Dedifferentiated amniotic fluid mesenchymal stem cell (primary cell): ENCODE measurements around the gene C1orf21.
A peak's percentile ranks its signal among the peaks of the same experiment; 100 is the strongest.
"Not testable (repeated sequence)": the region's sequence is repeated elsewhere in the genome, so short reads cannot be mapped to it uniquely, and the experiment has no call there.

ENCODE experiments used
- DNase-seq: peaks from one replicate; pipeline ENCODE4 v3.0.0-alpha.2; 2016; ENCODE audit errors: extremely low spot score

Gene C1orf21

DNA sequence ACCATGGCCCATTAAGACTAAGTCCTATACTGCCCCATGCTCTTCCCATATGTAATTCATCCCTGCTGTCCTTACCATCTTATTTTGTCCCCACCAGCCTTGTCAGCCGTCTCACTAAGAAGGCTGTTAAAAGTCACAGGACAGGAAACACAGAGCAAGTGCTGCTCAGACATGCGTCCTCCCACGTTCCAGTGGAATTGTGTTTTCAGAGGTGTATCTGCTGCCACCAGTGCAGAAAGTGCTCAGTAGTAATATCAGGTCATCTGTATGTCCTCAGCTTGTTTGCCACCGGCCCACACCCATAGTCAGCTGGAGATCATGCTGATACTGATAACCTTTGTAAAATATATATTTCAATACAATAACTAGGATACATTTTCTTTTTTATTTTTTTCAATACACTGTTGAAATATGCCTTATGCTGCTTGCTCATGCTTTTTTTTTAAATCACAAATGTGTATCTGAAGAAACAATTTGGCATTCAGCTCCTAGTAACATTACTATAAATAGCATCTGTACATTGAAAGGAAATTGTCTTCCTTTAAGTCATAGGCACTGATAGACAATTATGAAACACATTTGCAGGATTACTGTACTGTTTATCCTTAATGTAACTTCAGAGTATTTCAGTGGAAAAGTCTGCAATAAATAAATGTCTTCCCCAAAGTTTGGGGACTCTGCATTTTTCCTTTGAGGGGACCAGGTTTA lies 211.0 kb downstream of the C1orf21 start:
- no peak for DNase-seq

- no peak for DNase-seq
These were observed 211.8 kb downstream of the C1orf21 start for GRCh38 chr1:184598403-184599193.

DNA sequence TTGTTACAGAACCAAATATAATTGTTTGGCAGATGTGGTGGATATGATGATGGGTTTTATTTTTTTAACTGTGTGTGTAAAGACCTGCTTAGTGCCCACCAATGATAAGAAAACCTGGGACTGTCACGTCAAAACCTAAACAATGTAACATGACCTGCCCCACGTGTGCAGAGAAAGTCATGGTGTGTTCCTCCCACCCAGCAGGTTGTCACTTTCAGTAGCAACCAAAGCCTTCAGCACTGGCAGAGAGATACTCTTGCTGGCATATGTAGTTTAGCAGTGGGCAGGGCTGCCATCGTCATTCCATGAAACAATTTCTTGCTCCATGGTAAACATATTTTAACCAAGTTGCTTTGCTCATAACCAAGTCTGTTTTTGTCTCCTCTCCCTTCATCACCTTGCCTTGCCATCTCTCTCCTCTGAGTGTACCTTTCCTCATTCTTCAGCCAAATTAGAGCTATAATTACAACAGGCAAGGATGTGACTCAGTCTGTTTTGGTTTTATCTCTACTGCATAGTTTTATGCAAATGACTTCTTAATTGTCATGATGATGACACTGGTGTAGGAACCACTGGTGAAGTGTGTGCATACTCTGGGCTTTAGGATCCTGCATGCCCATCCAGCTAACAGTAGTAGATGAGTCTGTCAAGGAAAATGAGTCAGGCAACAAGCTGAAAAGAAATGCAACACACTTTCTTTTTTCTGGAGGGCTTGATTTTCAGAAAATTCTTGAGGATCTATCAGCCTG lies 217.5 kb downstream of the C1orf21 start:
- no peak for DNase-seq

GRCh38 chr1:184605941-184606340 lies 219.1 kb downstream of the C1orf21 start:
- no peak for DNase-seq

GRCh38 chr1:184606786-184607185 lies 220.0 kb downstream of the C1orf21 start:
- no peak for DNase-seq

DNA sequence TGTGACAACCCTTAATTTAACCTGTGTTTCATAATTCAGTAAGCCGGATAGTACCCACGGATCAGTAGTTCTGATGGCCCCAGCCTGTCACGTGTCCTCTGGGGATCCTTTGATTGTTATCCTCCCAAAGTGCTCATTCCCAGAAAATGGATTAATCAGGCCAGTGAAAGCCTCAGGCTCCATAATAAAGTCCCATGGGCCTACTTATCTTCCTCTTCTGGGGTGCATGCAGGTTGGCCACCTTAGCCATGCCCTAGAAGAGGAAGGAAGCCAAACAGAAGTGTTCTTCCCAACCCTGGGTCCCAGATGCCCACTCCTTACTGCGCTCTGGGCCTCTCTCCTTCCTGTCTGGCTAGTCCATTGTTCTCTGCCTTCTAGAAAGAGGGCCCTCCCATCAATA lies 221.8 kb downstream of the C1orf21 start:
- no peak for DNase-seq

DNA sequence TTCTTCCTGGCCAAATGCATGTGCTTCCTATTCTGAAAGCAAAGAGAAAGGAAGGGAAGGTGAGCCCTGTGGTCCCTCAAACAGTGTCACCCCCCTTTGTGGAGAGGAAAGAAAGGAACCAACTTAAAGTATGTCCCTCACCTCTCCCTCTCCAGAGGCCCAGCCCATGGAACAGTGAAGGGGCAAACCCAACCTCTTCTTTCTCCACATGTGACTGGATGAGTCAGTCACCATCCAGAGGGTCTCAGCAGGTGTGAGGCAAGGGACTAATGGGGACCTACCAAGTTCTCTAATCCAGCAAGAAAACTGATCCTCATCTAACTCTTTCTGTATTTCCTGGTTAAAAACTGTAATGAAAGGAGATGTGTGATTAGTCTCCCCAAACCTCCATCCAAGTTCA lies 222.2 kb downstream of the C1orf21 start:
- DNase-seq, result no peak

GRCh38 chr1:184610876-184611595 lies 224.2 kb downstream of the C1orf21 start:
- no peak for DNase-seq

- DNase-seq, result not testable (repeated sequence)
These were observed 225.4 kb downstream of the C1orf21 start for GRCh38 chr1:184612229-184612628.

DNA sequence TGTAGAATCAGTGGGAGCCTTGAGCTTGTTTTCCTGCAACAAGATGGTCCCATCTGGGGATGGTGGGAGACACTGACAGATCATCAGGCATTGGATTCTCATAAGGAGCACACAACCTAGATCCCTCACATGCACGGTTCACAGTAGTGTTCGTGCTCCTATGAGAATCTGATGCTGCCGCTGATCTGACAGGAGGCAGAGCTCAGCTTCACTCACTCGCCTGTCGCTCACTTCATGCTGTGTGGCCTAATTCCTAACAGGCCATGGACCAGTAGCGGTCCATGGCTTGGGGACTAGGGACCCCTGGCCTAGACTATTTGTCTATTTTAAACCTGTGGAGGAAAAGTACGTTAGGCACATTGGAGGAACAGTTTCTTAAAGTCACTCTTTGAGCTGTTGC lies 227.8 kb downstream of the C1orf21 start:
- DNase-seq, result no peak

DNA sequence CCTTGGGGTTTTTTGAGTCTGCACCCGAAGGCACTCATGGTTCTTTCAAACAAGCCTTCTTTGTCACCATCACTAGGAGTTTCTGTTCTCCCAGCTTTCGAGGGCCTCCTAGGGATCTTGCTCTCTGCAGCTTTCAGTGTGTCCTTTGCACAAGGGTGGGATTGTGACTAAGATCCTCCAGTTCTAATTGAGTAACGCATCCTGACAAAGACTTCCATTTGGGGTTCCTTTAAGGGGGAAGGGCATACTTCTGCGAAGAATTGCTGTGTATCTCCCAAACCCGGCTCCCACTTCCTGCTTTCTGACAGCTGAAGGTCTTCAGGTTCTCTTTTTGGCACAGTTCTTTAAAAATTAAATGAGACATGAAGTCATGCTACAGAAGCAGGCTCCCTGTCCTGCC lies 228.5 kb downstream of the C1orf21 start:
- no peak for DNase-seq

DNA sequence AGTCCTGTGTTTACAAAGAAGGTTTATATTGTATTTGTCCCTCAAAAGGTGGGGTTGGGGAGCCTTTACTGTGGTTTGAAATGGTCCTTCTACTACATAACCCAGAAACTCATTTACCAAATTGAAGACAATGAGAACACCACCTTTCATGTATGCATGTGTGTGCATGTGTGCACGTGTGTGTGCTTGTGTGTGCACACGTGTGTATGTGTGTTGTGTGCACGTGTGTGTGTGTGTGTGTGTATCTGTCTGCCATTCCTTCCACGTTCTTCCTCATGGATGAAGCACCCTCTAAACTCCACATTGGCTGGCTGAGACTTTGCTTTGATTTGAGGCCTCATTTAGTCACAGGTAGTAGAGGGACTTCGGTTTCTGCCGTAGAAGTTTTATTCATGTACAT lies 229.7 kb downstream of the C1orf21 start:
- no peak for DNase-seq

DNA sequence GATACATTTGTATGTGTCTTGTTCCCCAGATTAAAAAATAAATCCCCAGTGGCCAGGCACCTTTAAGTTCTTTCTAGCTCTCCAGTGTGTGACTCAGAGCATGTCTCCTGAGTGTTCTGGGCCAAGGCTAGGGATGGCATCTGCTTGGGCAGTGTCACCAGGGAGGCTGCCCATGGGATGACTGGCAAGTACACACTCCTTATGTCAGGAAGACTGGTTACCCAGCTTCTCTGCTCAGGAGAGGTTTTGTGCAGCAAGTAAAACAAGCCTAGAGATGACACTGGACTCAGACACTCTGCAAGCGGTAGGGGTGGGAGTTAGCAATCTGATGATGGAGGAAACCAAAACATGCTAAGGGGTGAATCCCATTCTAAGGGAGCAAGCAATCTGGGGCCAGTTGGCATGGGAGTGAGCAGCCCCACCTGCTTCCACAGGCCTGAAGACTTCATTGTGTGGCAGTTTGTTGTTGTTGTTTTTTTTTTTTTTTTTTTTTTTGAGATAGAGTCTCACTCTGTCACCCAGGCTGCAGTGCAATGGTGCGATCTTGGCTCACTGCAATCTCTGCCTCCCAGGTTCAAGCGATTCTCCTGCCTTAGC lies 230.7 kb downstream of the C1orf21 start:
- DNase-seq, result no peak

DNA sequence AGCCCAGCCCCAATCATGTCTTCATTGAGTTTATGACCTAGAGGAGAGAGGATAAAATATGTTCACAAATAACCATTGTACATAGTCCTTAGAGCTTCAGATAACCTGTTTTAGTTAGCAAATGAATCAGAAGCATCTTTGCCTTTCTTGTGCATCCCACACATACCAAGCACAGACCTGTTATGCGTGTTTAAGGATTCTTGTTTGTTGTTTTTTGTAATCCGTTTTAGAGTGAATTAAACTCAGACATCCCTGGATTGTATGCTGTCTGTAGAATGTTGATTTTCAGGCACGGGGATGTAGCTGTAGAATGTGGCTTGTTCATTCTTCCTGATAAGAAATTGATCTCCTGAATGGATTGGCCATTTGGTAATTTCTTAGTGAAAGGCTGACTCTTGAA lies 232.0 kb downstream of the C1orf21 start:
- no peak for DNase-seq

DNA sequence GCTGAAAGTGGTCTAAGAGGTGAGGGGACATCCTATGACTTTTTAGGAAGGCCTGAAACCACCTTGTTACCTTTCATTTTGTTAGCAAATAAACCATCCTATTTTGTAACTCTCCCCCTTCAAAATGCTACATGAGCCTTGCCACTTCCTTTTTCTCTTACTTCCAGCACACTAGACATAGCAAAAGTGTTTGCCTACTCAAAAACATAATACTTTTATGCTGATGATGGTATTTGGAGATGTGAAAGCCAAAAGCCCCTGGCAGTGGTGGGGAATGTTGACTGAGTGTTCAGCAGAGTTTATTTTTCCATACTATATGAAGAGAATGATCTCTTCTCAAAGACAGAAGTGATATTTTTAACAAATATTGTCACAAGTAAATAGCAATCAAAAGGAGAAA lies 233.6 kb downstream of the C1orf21 start:
- no peak for DNase-seq

- DNase-seq, result peak; percentile 67
These were observed 234.4 kb downstream of the C1orf21 start for GRCh38 chr1:184621260-184621659.

- peak; percentile 83 for DNase-seq
These were observed 235.5 kb downstream of the C1orf21 start for GRCh38 chr1:184622136-184622823.

DNA sequence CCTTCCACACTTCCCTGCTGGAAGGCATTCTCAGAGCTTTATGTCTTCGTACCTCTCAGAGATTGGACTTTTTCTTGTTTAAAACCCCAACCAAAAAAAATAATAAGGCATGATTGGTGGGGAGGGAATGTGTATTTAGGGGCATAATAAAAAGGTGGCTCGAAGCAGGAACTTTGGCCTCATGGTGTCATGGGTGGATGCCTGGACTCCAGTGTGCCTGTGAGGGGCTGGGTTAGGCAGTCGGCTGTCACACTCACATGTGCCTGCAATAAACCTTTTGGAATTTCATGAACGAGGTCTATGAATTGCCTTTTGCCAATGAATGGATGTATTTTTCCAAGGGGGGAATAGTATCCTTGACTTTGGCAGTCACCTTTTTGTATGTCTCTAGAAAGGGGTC lies 236.6 kb downstream of the C1orf21 start:
- DNase-seq, result no peak

GRCh38 chr1:184624051-184624450 lies 237.2 kb downstream of the C1orf21 start:
- peak; percentile 35 for DNase-seq

- DNase-seq, result no peak
These were observed 237.8 kb downstream of the C1orf21 start for GRCh38 chr1:184624626-184625025.

GRCh38 chr1:184625271-184625670 lies 238.4 kb downstream of the C1orf21 start:
- DNase-seq, result no peak
